ENCODE measurements around the gene CCDC69.

Gene CCDC69

DNA sequence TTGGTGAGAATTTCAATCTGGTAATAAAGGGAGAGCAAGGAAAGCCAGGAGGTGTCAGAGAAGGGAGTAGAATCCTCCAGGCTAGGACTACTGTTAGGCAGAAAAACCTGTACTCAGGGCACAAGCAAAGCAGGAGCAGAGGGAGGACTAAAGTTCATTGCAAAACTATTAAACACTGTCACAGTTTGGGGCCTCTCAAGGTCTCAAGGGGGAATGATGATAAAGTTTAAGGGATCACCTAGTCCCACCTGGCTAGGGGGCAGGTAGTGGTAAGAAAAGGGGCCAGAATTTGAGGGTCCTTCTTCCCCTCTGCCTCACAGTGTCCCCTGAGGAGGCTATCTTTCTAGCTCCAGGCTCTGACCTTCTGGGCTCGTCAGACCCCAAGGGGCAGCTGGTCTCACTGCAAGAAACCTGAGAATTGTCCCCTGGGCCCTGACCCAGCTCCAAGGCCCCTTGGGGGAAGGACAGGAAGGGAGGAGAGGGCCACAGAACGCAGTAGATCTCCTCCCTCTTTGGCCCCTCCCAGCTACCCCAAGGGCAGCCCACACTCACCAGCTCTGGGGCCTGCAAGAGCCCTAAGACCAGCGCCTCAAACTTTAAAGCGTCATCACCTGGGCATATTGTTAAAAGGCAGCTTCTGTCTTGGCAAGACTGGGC, 974 bp downstream of the CCDC69 start:
- peak; percentile 78 for DNase-seq (ENCODE audit: low read depth)
- H3K4me3 ChIP-seq (ENCODE audit: low read depth, low read length) = peak overlapping the region; percentile 76
- no peak for TF ChIP-seq CTCF (IDR thresholded peaks at IDR 0.05; ENCODE audit: insufficient read depth, low read depth, low read length, missing control alignments)

- DNase-seq (ENCODE audit: low read depth) = no peak
- H3K4me3 ChIP-seq (ENCODE audit: low read depth, low read length) = peak overlapping the region; percentile 76
- TF ChIP-seq CTCF (IDR thresholded peaks at IDR 0.05; ENCODE audit: insufficient read depth, low read depth, low read length, missing control alignments) = no peak
Measured at GRCh38 chr5:151222054-151222789, 1.7 kb downstream of the CCDC69 start.

GRCh38 chr5:151221574-151221973, 2.3 kb downstream of the CCDC69 start:
- DNase-seq (ENCODE audit: low read depth) = no peak
- H3K4me3 ChIP-seq (ENCODE audit: low read depth, low read length) = peak overlapping the region; percentile 76; the same call in 1 of the 2 replicates
- TF ChIP-seq CTCF (IDR thresholded peaks at IDR 0.05; ENCODE audit: insufficient read depth, low read depth, low read length, missing control alignments) = no peak

DNA sequence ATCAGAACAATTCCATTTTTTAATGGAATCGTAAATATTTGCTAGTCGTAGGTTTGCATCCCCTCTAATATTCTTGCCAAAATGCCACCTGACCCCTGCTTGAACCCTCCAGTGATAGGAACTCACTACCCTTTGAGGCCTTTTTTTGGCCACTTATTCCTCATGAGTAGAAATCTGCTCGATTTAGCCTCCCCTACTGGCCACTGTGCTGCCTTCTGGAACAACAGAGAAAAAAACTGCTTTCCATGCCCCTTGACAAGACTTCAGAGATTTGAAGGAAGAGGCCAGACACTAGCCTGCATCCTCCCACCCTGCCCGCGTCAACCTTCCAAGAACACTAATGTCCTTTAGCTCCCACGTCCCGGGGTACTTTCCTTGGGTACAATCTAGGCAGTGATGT, 4.1 kb downstream of the CCDC69 start:
- no peak overlapping the region for H3K4me3 ChIP-seq (ENCODE audit: low read depth, low read length)

DNA sequence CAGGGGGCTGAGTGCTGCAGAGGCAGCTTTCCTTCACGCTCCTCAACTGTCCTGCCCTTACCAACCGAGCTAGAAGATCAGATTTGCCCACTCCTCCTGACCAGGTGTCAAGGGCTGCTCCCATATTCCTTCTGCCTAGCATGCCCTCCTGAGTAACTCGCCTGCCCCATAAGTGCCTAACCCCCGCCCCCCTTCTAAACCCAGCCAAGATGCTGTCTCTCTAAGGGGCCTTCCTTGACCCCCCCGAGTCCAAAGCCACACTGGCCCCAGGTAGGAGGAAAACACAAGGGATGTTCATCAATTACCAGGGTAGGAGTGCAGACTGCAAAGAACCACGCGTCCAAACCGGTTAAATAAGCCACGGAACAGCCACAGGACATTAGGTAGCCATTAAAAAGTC, 4.8 kb downstream of the CCDC69 start:
- no peak for TF ChIP-seq CTCF (IDR thresholded peaks at IDR 0.05; ENCODE audit: insufficient read depth, low read depth, low read length, missing control alignments)
- no peak for DNase-seq (ENCODE audit: low read depth)
- H3K4me3 ChIP-seq (ENCODE audit: low read depth, low read length) = no peak overlapping the region

More for the DNA sequence above, 4.1 kb downstream of the CCDC69 start:
- TF ChIP-seq CTCF (IDR thresholded peaks at IDR 0.05; ENCODE audit: insufficient read depth, low read depth, low read length, missing control alignments) = peak; percentile 15
- DNase-seq (ENCODE audit: low read depth) = no peak

GRCh38 chr5:151218177-151218576, 5.7 kb downstream of the CCDC69 start:
- DNase-seq (ENCODE audit: low read depth) = no peak
- no peak overlapping the region for H3K4me3 ChIP-seq (ENCODE audit: low read depth, low read length)
- no peak for TF ChIP-seq CTCF (IDR thresholded peaks at IDR 0.05; ENCODE audit: insufficient read depth, low read depth, low read length, missing control alignments)
